Hepatocyte (in vitro differentiated cells): ENCODE data around the gene NUP210L.

Experiments used
- EZH2phosphoT487 ChIP-seq: fragments of 200-600 bp; sonication (generic); IDR thresholded peaks from one replicate; pipeline ENCODE4 v1.6.1; 2018; ENCODE audit warnings: antibody characterized with exemption, mild to moderate bottlenecking, low read depth, moderate library complexity; ENCODE audit not compliant: unreplicated experiment, severe bottlenecking
- TF ChIP-seq, protein P1 (sequence below): fragments of 200-600 bp; sonication (generic); IDR thresholded peaks from 2 replicates; pipeline ENCODE4 v1.5.1; 2016; ENCODE audit warnings: antibody characterized with exemption, mild to moderate bottlenecking; ENCODE audit not compliant: poor library complexity

DNA sequence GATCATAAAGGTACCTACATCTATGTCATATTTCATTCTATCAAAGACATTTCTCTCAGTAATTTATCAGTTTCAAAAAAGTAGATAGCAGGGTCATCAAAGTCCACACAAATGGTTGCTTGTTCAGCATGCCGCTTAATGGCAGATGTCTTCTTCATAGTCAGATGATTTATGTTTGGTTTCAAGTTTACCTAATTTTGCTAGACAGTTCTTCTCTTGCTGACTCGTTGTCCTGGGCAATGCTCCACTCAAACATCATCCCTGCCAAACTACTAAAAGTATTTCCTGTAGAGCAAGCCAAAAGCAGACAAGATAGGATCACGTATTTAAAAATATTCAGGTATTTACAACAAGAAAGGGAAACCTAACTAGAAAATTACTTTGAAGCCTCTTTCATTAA, 13.6 kb downstream of the NUP210L start:
- TF ChIP-seq EZH2phosphoT487 = no peak
- TF ChIP-seq, protein P1, sequence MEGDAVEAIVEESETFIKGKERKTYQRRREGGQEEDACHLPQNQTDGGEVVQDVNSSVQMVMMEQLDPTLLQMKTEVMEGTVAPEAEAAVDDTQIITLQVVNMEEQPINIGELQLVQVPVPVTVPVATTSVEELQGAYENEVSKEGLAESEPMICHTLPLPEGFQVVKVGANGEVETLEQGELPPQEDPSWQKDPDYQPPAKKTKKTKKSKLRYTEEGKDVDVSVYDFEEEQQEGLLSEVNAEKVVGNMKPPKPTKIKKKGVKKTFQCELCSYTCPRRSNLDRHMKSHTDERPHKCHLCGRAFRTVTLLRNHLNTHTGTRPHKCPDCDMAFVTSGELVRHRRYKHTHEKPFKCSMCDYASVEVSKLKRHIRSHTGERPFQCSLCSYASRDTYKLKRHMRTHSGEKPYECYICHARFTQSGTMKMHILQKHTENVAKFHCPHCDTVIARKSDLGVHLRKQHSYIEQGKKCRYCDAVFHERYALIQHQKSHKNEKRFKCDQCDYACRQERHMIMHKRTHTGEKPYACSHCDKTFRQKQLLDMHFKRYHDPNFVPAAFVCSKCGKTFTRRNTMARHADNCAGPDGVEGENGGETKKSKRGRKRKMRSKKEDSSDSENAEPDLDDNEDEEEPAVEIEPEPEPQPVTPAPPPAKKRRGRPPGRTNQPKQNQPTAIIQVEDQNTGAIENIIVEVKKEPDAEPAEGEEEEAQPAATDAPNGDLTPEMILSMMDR = no peak
